HS-27A (cell line): ENCODE data around the gene EFNB2.

Experiments used
- DNase-seq: peaks from one replicate; pipeline ENCODE4 v3.0.0-alpha.2; 2012; ENCODE audit warnings: low read depth, missing footprints

The EFNB2 gene

GRCh38 chr13:106481919-106482318 lies 53.5 kb downstream of the EFNB2 start:
- DNase-seq = no peak

GRCh38 chr13:106480351-106480910 lies 55.0 kb downstream of the EFNB2 start:
- DNase-seq = no peak

- no peak for DNase-seq
These were observed 55.5 kb downstream of the EFNB2 start for GRCh38 chr13:106479929-106480328.

- DNase-seq = no peak
These were observed 57.3 kb downstream of the EFNB2 start for GRCh38 chr13:106478116-106478515.

GRCh38 chr13:106477303-106477702 lies 58.2 kb downstream of the EFNB2 start:
- no peak for DNase-seq

GRCh38 chr13:106475852-106476251 lies 59.6 kb downstream of the EFNB2 start:
- DNase-seq = no peak

- DNase-seq = no peak
These were observed 60.5 kb downstream of the EFNB2 start for GRCh38 chr13:106474912-106475311.

GRCh38 chr13:106473154-106473553 lies 62.3 kb downstream of the EFNB2 start:
- DNase-seq = no peak

GRCh38 chr13:106472621-106473020 lies 62.8 kb downstream of the EFNB2 start:
- DNase-seq = no peak

GRCh38 chr13:106471957-106472543 lies 63.4 kb downstream of the EFNB2 start:
- DNase-seq = peak; percentile 58

- no peak for DNase-seq
These were observed 64.9 kb downstream of the EFNB2 start for GRCh38 chr13:106470576-106470975.

GRCh38 chr13:106468744-106469590 lies 66.5 kb downstream of the EFNB2 start:
- DNase-seq = no peak

- no peak for DNase-seq
These were observed 67.3 kb downstream of the EFNB2 start for GRCh38 chr13:106468207-106468606.

GRCh38 chr13:106467427-106468122 lies 67.9 kb downstream of the EFNB2 start:
- DNase-seq = no peak

GRCh38 chr13:106466691-106467426 lies 68.6 kb downstream of the EFNB2 start:
- no peak for DNase-seq

- no peak for DNase-seq
These were observed 71.4 kb downstream of the EFNB2 start for GRCh38 chr13:106464076-106464475.

GRCh38 chr13:106462710-106463109 lies 72.8 kb downstream of the EFNB2 start:
- no peak for DNase-seq

- no peak for DNase-seq
These were observed 79.7 kb downstream of the EFNB2 start for GRCh38 chr13:106455777-106456176.

GRCh38 chr13:106455190-106455589 lies 80.3 kb downstream of the EFNB2 start:
- no peak for DNase-seq

GRCh38 chr13:106453101-106453500 lies 82.4 kb downstream of the EFNB2 start:
- DNase-seq = no peak

GRCh38 chr13:106450991-106451390 lies 84.5 kb downstream of the EFNB2 start:
- DNase-seq = no peak

GRCh38 chr13:106449096-106449495 lies 86.4 kb downstream of the EFNB2 start:
- DNase-seq = no peak
